Neural cell (in vitro differentiated cells): Measurements from ENCODE around the gene RPL18. TPM values are rescaled to one million over a fixed set of nuclear protein-coding genes. Genes with fewer than 3 reads are reported as not detected.

Experiments
- H2AFZ ChIP-seq: fragments of 200-600, 300-800 bp; sonication (generic), shearing (Covaris generic); 2 replicates; pipeline ENCODE4 v1.6.0; 2014; ENCODE audit warnings: low read depth, mild to moderate bottlenecking, antibody characterized with exemption, low read length, moderate library complexity
- H3F3A ChIP-seq: fragments of 200-600 bp; shearing (Covaris generic); 2 replicates; pipeline ENCODE4 v1.6.1; 2016; ENCODE audit warnings: mild to moderate bottlenecking, moderate library complexity, mixed read lengths, antibody characterized with exemption, low read length; ENCODE audit not compliant: insufficient read depth, poor library complexity, severe bottlenecking
- H3K27ac ChIP-seq: fragments of 200-600, 300-800 bp; sonication (generic), shearing (Covaris generic); 2 replicates; pipeline ENCODE4 v1.5.1; 2014; ENCODE audit warnings: mild to moderate bottlenecking, low read length, moderate library complexity
- H3K27me3 ChIP-seq: fragments of 300-800, 200-600 bp; sonication (generic), shearing (Covaris generic); 2 replicates; pipeline ENCODE4 v1.6.0; 2014; ENCODE audit warnings: mild to moderate bottlenecking, low read depth, low read length, moderate library complexity; ENCODE audit not compliant: insufficient read depth
- H3K36me3 ChIP-seq: fragments of 300-800, 200-600 bp; sonication (generic), shearing (Covaris generic); 2 replicates; pipeline ENCODE4 v1.5.1; 2014; ENCODE audit warnings: mild to moderate bottlenecking, antibody characterized with exemption, low read length, moderate library complexity; ENCODE audit not compliant: insufficient read depth
- H3K4me2 ChIP-seq: fragments of 300-800, 200-600 bp; sonication (generic), shearing (Covaris generic); 2 replicates; pipeline ENCODE4 v1.6.0; 2014; ENCODE audit warnings: mild to moderate bottlenecking, low read length
- H3K4me3 ChIP-seq: fragments of 300-800, 200-600 bp; sonication (generic), shearing (Covaris generic); 2 replicates; pipeline ENCODE4 v1.5.1; 2014; ENCODE audit warnings: mild to moderate bottlenecking, low read length, moderate library complexity
- H3K79me2 ChIP-seq: fragments of 200-600 bp; shearing (Covaris generic); replicated peaks from 2 replicates; pipeline ENCODE4 v1.6.0; 2014; ENCODE audit warnings: mild to moderate bottlenecking, low read length, moderate library complexity; ENCODE audit not compliant: insufficient read depth
- H3K9ac ChIP-seq: fragments of 300-800, 200-600 bp; sonication (generic), shearing (Covaris generic); 2 replicates; pipeline ENCODE4 v1.6.1; 2016; ENCODE audit warnings: mild to moderate bottlenecking, low read length, mixed read lengths
- H3K9me2 ChIP-seq: fragments of 200-600 bp; shearing (Covaris generic); 2 replicates; pipeline ENCODE4 v1.6.1; 2016; ENCODE audit warnings: mild to moderate bottlenecking, low read length, mixed read lengths; ENCODE audit not compliant: insufficient read depth
- H3K9me3 ChIP-seq: fragments of 200-600, 300-800 bp; sonication (generic), shearing (Covaris generic); 2 replicates; pipeline ENCODE4 v1.6.1; 2016; ENCODE audit warnings: mild to moderate bottlenecking, mixed run types, low read length, moderate library complexity, mixed read lengths
- H4K20me1 ChIP-seq: fragments of 200-600 bp; shearing (Covaris generic); 2 replicates; pipeline ENCODE4 v1.6.1; 2016; ENCODE audit warnings: mild to moderate bottlenecking, mixed run types; ENCODE audit not compliant: insufficient read depth
- CTCF ChIP-seq: fragments of 450-650 bp; IDR thresholded peaks from 2 replicates; pipeline ENCODE4 v1.5.1; 2014; ENCODE audit warnings: antibody characterized with exemption, mild to moderate bottlenecking, moderate library complexity; ENCODE audit not compliant: poor library complexity, severe bottlenecking
- EP300 ChIP-seq: fragments of 450-650 bp; conservative IDR thresholded peaks from 2 replicates; pipeline ENCODE4 v1.6.1; 2014; ENCODE audit warnings: antibody characterized with exemption, mild to moderate bottlenecking, moderate library complexity; ENCODE audit not compliant: poor library complexity, severe bottlenecking
- EZH2 ChIP-seq: fragments of 200-600, 300-800 bp; shearing (Covaris generic), sonication (generic); IDR thresholded peaks from 2 replicates; pipeline ENCODE4 v1.6.1; 2014; ENCODE audit warnings: antibody characterized with exemption, low read length, borderline replicate concordance, mild to moderate bottlenecking; ENCODE audit not compliant: insufficient read depth, poor library complexity, severe bottlenecking
- MXI1 ChIP-seq: fragments of 450-650 bp; conservative IDR thresholded peaks from 2 replicates; pipeline ENCODE4 v1.6.1; 2014; ENCODE audit warnings: antibody characterized with exemption, mild to moderate bottlenecking; ENCODE audit not compliant: poor library complexity, severe bottlenecking
- POLR2AphosphoS5 ChIP-seq: IDR thresholded peaks from 2 replicates; pipeline ENCODE4 v1.6.1; 2012
- RAD21 ChIP-seq: fragments of 450-650 bp; conservative IDR thresholded peaks from 2 replicates; pipeline ENCODE4 v1.6.1; 2014; ENCODE audit warnings: antibody characterized with exemption, mild to moderate bottlenecking, moderate library complexity
- SMC3 ChIP-seq: fragments of 450-650 bp; conservative IDR thresholded peaks from 2 replicates; pipeline ENCODE4 v1.6.1; 2014; ENCODE audit warnings: antibody characterized with exemption, mild to moderate bottlenecking, moderate library complexity; ENCODE audit not compliant: poor library complexity
- TAF1 ChIP-seq: IDR thresholded peaks from 2 replicates; pipeline ENCODE4 v1.6.1; 2012; ENCODE audit warnings: low read depth
- polyA plus RNA-seq: library from polyadenylated mRNA; depleted of rRNA; stranded (reverse); fragments of >200 nt; gene quantifications from 2 replicates; pipeline ENCODE4 v1.2.3, GENCODE V29; 2014
- TF ChIP-seq, protein P1 (sequence below): IDR thresholded peaks from 2 replicates; pipeline ENCODE4 v1.6.1; 2012; ENCODE audit warnings: borderline replicate concordance

The RPL18 gene
- polyA plus RNA-seq, 1 donor from 2014 or later = 2,102 TPM

DNA sequence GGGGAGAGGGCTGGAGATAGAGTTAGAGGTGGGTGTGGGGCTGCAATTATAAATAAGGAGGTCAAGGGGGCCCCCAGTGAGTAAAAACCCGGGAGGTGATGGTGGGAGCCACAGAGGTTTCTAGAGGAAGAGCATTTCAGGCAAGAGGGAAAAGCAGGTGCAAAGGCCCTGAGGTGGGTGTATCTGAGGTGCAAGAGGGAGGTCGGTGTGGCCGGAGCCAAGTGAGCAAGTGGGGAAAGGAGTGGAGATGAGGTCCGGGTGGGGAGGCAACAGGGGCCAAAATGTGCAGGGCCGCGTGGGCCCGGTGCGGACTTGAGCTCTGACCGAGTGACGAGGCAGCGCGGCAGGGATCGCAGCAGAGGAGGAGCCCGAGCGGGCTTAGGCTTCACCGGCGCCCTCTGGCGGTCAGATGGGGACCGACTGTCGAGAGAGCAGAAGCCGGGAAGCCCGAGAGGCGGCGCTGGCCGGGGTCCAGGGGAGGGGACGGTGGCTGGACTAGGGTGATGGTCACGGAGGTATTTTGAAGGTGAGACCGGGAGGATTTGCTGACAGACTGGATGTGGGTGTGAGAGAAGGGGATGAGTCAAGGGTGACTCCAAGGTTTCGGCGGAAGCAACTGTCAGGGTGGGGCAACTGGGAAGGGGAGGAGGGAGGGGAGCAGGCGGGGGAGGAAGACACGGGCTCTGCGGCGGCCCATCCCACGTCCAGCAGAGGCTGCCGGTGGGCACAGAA lies 30.1 kb downstream of the RPL18 start:
- Histone ChIP-seq H3K4me3 (peak overlapping the region; percentile 46), H2AFZ (peak overlapping the region; percentile 8), H3K9me2 (no peaks in the 10 kb centered on the region), H3K9ac (no peak overlapping the region), H3K4me2 (no peak overlapping the region), H3K9me3 (no peaks in the 10 kb centered on the region), H3K79me2 (no peaks in the 10 kb centered on the region), H3K36me3 (no peaks in the 10 kb centered on the region), H3K27ac (no peak overlapping the region), H3F3A (no peaks in the 10 kb centered on the region), H3K27me3 (peaks cover 4% of the 10 kb centered on the region), H4K20me1 (no peaks in the 10 kb centered on the region)
- TF ChIP-seq CTCF (peak; percentile 80), TAF1 (no peak), RAD21 (peak; percentile 62), EZH2 (no peak), POLR2AphosphoS5 (no peak), SMC3 (peak; percentile 78), EP300 (no peak), MXI1 (no peak)
- TF ChIP-seq, protein P1, sequence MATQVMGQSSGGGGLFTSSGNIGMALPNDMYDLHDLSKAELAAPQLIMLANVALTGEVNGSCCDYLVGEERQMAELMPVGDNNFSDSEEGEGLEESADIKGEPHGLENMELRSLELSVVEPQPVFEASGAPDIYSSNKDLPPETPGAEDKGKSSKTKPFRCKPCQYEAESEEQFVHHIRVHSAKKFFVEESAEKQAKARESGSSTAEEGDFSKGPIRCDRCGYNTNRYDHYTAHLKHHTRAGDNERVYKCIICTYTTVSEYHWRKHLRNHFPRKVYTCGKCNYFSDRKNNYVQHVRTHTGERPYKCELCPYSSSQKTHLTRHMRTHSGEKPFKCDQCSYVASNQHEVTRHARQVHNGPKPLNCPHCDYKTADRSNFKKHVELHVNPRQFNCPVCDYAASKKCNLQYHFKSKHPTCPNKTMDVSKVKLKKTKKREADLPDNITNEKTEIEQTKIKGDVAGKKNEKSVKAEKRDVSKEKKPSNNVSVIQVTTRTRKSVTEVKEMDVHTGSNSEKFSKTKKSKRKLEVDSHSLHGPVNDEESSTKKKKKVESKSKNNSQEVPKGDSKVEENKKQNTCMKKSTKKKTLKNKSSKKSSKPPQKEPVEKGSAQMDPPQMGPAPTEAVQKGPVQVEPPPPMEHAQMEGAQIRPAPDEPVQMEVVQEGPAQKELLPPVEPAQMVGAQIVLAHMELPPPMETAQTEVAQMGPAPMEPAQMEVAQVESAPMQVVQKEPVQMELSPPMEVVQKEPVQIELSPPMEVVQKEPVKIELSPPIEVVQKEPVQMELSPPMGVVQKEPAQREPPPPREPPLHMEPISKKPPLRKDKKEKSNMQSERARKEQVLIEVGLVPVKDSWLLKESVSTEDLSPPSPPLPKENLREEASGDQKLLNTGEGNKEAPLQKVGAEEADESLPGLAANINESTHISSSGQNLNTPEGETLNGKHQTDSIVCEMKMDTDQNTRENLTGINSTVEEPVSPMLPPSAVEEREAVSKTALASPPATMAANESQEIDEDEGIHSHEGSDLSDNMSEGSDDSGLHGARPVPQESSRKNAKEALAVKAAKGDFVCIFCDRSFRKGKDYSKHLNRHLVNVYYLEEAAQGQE = no peak

DNA sequence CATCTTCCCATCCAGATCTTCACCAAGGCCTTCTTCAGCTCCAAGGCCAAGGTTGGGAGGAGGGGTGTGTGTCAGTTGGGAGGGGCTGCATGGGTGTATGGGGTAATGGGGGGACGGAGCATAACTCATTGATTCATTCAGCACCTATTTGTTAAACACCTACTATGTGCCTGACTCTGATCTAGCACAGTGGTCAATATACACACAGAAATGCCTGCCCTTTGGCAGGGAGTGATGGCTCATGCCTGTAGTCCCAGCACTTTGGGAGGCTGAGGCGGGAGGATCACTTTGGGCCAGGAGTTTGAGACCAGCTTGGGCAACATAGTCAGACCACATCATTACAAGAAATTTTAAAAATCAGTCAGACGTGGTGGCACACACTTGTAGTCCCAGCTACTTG lies 31.6 kb downstream of the RPL18 start:
- H2AFZ ChIP-seq = no peak overlapping the region
- H4K20me1 ChIP-seq = no peaks in the 10 kb centered on the region
- no peak overlapping the region for H3K4me2 ChIP-seq
- H3K4me3 ChIP-seq = no peak overlapping the region
- no peaks in the 10 kb centered on the region for H3K9me2 ChIP-seq
- H3K9ac ChIP-seq = no peak overlapping the region
- H3K9me3 ChIP-seq = no peaks in the 10 kb centered on the region
- H3K36me3 ChIP-seq = no peaks in the 10 kb centered on the region
- no peaks in the 10 kb centered on the region for H3K79me2 ChIP-seq
- no peaks in the 10 kb centered on the region for H3F3A ChIP-seq
- peaks cover 4% of the 10 kb centered on the region for H3K27me3 ChIP-seq
- H3K27ac ChIP-seq = no peak overlapping the region
- TF ChIP-seq MXI1 = no peak
- no peak for TF ChIP-seq CTCF
- TF ChIP-seq SMC3 = no peak
- TF ChIP-seq EP300 = no peak
- TF ChIP-seq, protein P1 = no peak
- no peak for TF ChIP-seq EZH2
- TF ChIP-seq TAF1 = no peak
- no peak for TF ChIP-seq POLR2AphosphoS5
- no peak for TF ChIP-seq RAD21
